NCI-H748 treated with DMSO at 0.1 percent for 48 hours (cell line): Measurements from ENCODE around the gene KIAA1958.
"Not testable (repeated sequence)": the region's sequence is repeated elsewhere in the genome, so short reads cannot be mapped to it uniquely, and the experiment has no call there.

Experiments used
- DNase-seq: peaks from one replicate; lab custom pipeline; 2025; lab: John Stamatoyannopoulos, UW

KIAA1958 gene

GRCh38 chr9:112664531-112664930, 177.9 kb downstream of the KIAA1958 start:
- DNase-seq = no peak

DNA sequence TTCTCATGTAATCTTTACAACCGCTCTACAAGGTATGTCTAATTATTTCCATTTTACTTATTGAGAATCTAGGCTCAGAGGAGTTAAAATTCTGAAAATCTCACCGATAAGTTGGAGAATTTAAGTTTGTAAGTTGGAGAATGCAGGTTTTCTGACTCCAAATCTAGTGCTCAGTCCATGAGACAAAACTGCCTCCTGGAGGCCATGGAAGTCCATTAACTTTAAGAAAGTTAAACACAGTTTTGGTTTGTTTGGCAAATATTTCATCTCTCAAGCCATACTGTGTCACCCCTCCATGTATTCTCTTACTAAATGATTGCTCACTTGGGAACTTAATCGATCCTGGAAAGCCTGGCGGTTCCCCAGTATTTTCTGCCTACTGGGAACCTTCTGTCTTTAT, 178.7 kb downstream of the KIAA1958 start:
- no peak for DNase-seq

DNA sequence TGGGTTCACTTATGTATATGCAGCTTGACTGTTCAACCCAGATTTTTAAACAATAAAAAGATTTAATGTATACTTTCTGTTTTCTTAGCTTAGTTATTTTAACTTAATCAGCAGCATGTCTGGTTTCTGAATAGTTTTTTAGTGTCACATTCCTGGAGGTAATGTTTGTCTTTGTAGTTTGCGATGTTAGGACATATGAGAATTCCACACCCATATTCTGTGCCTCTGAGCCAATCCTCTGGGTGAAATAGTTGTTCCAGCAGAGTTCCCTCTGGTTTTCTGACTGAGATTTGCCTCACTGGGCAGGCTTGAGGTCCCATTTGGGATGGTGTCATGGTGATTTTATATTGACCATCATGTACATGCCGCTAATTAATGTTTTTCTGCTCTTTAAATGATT, 182.7 kb downstream of the KIAA1958 start:
- no peak for DNase-seq

- no peak for DNase-seq
Observed at GRCh38 chr9:112670991-112671625, 184.5 kb downstream of the KIAA1958 start.

- DNase-seq = not testable (repeated sequence)
Observed at GRCh38 chr9:112673221-112673620, 186.6 kb downstream of the KIAA1958 start.

DNA sequence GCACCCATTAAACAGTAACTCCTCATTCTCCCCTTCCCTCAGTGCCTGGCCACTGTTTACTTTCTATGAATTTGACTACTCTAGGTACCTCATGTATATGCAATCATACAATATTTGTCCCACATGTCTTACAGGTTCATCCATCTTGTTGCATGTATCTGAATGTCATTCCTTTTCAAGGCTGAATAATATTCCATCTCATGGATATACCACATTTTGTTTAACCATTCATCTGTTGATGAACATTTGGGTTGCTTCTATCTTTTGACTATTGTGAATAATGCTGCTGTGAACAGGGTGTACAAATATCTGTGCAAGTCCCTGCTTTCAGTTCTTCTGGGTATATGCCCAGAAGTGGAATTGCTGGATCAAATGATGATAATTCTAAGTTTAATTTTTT, 190.4 kb downstream of the KIAA1958 start:
- DNase-seq = no peak

DNA sequence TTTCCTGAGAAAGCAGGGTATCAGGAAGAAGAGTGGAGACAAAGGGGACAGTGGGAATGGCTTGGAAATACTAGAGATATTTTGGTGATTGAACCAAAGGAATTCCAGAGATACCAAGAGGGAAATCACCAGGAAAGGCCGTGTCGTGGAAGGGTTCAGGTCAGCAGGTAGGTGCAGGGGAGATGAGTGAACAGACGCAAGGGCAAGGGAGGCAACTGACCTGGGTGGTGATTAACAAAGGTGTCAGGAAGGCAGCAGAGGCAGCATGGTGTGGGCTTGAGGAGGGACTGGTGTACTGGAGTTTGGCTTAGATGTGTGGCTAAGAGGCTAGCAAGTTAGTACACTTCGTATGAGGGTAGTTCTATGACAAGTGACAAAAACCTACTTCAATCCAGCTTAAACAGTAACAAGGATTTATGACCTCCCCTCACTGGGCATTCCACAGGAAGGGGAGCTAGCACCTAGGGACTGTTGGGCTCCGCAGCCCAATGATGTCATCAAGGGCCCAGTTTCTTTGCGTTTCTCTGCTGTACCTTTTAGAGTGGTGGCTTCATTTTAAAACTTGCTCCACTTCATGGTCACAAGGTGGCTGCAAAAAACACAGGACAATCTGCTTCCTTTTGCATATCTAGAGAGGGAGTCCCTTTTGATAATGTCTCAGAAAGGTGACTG, 194.2 kb downstream of the KIAA1958 start:
- DNase-seq = no peak

- no peak for DNase-seq
Observed at GRCh38 chr9:112689161-112689740, 202.6 kb downstream of the KIAA1958 start.

GRCh38 chr9:112694706-112695555, 208.3 kb downstream of the KIAA1958 start:
- no peak for DNase-seq

DNA sequence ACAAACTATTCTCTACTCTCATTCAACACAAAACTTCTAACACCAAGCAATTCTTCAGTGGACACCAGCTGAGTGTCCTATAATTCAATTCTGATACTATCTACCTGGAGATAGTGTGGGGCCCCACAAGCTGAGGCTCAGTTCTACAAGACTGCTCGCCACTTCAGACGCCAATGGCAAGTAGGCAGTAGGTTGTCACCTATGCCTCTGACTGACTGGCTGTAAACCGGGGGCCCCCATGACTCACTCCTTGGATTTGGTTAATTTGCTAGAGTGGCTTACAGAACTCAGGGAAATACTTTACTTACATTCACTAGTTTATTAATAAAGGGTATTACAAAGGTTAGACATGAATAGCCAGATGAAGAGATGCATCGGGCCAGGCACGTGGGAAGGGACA, 209.8 kb downstream of the KIAA1958 start:
- DNase-seq = no peak

DNA sequence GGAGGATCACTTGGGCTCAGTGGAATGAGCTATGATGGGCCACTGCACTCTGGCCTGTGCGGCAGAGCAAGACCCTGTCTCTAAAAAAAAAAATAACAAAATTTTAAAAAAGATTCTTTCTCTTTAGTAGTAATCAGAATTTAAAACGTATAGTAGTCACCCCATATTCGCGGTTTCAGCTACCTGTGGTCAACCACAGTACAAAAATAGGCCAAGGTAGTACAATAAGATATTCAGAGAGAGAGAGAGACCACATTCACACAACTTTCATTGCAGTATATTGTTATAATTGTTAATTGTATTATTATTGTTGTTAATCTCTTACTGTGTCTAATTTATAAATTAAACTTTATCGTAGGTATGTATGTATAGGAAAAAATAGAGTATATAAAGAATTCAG, 212.6 kb downstream of the KIAA1958 start:
- DNase-seq = no peak

DNA sequence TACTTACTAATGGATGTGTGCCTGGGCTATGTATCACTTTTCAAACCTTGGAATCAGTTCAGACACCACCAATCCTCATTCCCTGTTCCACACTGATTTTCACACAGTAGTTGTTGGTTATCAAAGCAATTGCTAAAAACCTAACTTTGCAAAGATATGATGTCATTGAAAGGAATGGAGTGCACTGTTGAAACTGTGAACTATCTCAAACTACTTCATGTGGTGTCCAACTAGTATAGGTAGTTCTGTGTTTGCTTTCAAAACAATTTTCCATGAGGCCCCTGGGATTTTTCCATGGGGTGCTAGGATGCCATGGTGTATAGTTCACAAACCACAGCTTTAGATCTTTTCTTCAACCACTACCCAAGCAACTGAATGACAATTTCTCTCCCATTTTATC, 213.5 kb downstream of the KIAA1958 start:
- no peak for DNase-seq

DNA sequence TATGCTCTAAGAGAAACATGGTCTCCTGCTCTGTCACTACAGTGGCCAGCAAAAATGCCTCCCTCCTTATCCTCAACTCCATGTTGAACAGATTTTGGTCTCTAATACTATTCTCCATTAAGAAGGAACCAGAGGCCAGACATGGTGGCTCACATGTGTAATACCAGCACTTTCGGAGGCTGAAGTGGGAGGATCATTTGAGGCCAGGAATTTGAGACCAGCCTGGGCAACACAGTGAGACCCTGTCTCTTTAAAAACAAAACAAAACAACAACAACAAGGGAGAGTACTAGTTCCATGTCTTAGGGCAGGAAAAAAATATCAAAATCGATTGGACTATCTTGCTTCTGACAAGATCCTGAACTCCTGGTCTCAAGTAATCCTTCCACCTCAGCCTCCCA, 216.7 kb downstream of the KIAA1958 start:
- DNase-seq = no peak

GRCh38 chr9:112705768-112706427, 219.3 kb downstream of the KIAA1958 start:
- DNase-seq = no peak

- no peak for DNase-seq
Observed at GRCh38 chr9:112711050-112711689, 224.5 kb downstream of the KIAA1958 start.

DNA sequence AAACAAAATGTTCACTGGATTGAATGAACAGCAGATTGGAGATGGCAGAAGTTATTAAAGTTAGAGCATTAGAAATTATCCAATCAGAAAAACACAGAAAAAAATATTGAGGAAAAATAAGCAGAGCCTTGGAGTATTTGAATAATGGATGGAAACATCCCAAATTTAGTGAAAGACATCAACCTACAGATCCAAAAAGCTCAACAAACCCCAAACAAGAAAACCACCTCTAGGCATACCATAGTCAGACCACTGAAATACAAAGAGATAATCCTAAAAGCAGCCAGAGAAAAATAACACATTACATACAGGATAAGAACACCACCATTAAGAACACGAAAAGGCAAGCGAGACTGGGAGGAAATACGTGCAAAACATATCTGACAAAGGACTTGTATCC, 226.1 kb downstream of the KIAA1958 start:
- no peak for DNase-seq

DNA sequence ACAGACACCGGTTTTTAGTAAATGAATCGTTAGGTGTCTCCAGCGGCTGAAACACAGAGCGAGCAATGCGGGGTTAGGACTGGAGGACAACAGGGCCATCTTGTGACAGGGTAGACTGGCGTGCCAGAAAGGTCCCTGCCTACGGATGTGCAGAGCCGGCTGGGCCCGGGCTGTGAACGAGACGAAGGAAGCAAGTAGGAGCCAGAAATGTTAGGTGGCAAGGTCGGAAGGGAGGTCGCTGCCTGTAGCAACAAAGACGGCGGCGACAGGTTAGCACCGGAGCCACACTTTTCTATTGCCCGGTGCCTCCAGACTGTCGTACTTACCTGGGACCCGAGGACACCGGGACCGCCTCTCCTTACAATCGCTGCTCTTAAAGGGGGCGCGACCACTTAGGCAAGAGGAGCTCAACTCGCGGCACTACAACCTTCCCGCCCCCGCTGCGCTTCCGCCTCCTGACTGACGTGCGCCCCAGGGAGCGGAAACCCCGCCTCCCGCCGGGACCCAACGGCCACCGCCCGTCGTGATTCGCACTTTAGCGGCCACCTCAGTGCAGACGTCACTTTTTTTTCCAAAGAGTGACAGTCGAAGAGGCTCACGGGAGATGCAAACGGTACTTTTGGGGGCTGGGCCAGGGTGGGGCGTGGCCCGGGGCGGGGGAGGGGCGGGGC, 231.2 kb downstream of the KIAA1958 start, which contains the start of gene INIP:
Gene INIP (minus strand): TSS at position 457 of the 671 bp plus-strand sequence. CDS start 1,632 bp downstream, outside the sequence.
- DNase-seq = peak; percentile 95
